ENCODE data around the gene SCNN1A. TPM values are rescaled to one million over a fixed set of nuclear protein-coding genes. Genes with fewer than 3 reads are reported as not detected.

Gene SCNN1A
- total RNA-seq, 1 experiment from 2014 or later: 111 TPM

- Histone ChIP-seq H2BK15ac (ENCODE audit: low read depth, low read length) (no peak overlapping the region), H3K27ac (ENCODE audit: insufficient read length, low read depth, low read length) (no peak overlapping the region), H3T11ph (ENCODE audit: low read length) (no peak overlapping the region), H3K23ac (ENCODE audit: insufficient read length, low read depth, low read length) (no peak overlapping the region), H3K56ac (ENCODE audit: insufficient read length, low read depth, low read length) (no peak overlapping the region), H3K18ac (ENCODE audit: insufficient read length, low read depth, low read length) (no peak overlapping the region), H4K8ac (replicated peaks; ENCODE audit: insufficient read length, low read depth, low read length) (no peak overlapping the region), H3K79me1 (ENCODE audit: insufficient read depth, low read depth, low read length, poor library complexity, severe bottlenecking) (no peaks in the 10 kb centered on the region), H2AFZ (ENCODE audit: low read length) (no peak overlapping the region), H4K91ac (ENCODE audit: insufficient read length, low read depth, low read length) (no peak overlapping the region), H3K4me2 (ENCODE audit: insufficient read depth, insufficient read length, low read length) (no peak overlapping the region), H2BK20ac (ENCODE audit: low read depth, low read length, poor library complexity, severe bottlenecking) (no peak overlapping the region), H4K5ac (ENCODE audit: insufficient read length, low read depth, low read length) (no peak overlapping the region), H2BK12ac (ENCODE audit: insufficient read length, low read depth, low read length) (no peak overlapping the region), H3K23me2 (ENCODE audit: insufficient read length, low read depth, low read length, poor library complexity, severe bottlenecking) (no peaks in the 10 kb centered on the region), H3K14ac (ENCODE audit: insufficient read depth, low read length) (no peak overlapping the region), H3K4ac (ENCODE audit: low read depth, low read length) (no peak overlapping the region), H4K20me1 (ENCODE audit: control insufficient read depth, insufficient read depth, insufficient read length) (no peaks in the 10 kb centered on the region), H3K9me3 (ENCODE audit: control insufficient read depth, low read depth, low read length) (no peaks in the 10 kb centered on the region), H2BK120ac (ENCODE audit: low read depth, low read length, poor library complexity, severe bottlenecking) (no peak overlapping the region), H2BK5ac (ENCODE audit: insufficient read length, low read length) (no peak overlapping the region), H3K4me1 (ENCODE audit: insufficient read depth, low read length) (no peaks in the 10 kb centered on the region; the same call in 1 of the 2 replicates), H3K79me2 (ENCODE audit: insufficient read depth, low read length) (no peaks in the 10 kb centered on the region), H3K9ac (ENCODE audit: extremely low read depth, insufficient read length, low read length) (no peak overlapping the region), H3K27me3 (ENCODE audit: insufficient read depth, low read length) (no peaks in the 10 kb centered on the region), H2AK5ac (ENCODE audit: insufficient read length, low read length) (no peak overlapping the region)
- no peak overlapping the region for H3K27ac Mint-ChIP-seq
- H3K27me3 Mint-ChIP-seq (ENCODE audit: low read depth): peaks cover 2% of the 10 kb centered on the region
- peaks cover 15 to 17% of the 10 kb centered on the region in 2 experiments for H3K4me1 Mint-ChIP-seq
- H3K9me3 Mint-ChIP-seq: no peaks in the 10 kb centered on the region
- H3K4me3 Mint-ChIP-seq: no peak overlapping the region
- no peak for DNase-seq
- no peaks in the 10 kb centered on the region for H3K36me3 Mint-ChIP-seq (ENCODE audit: insufficient read depth in 1 of 3, low read depth in 3 of 3)
- no peak for TF ChIP-seq CTCF (conservative IDR thresholded peaks at IDR 0.05)
- no CpG with 5 or more reads among the region's 8 CpGs for WGBS (ENCODE audit: extremely low coverage, insufficient read length, low lambda C conversion rate)
These were observed 19.0 kb upstream of the SCNN1A start for GRCh38 chr12:6394398-6394797.

Measured in H9 (cell line).